Fibroblast of pulmonary artery (primary cell): ENCODE measurements around the gene FN3K.

Source experiments
- DNase-seq: peaks from one replicate; pipeline ENCODE4 v3.0.0-alpha.2; 2010; ENCODE audit warnings: low read depth
- H3K4me3 ChIP-seq: replicated peaks from 2 replicates; pipeline ENCODE4 v1.5.1; 2011; ENCODE audit warnings: low read depth, mild to moderate bottlenecking, control low read depth, low read length, moderate library complexity
- TF ChIP-seq, protein P1 (sequence below): IDR thresholded peaks from 2 replicates; pipeline ENCODE4 v1.5.1; 2011; ENCODE audit warnings: mild to moderate bottlenecking, control low read depth, low read length, inconsistent platforms; ENCODE audit errors: missing control alignments

Gene FN3K

DNA sequence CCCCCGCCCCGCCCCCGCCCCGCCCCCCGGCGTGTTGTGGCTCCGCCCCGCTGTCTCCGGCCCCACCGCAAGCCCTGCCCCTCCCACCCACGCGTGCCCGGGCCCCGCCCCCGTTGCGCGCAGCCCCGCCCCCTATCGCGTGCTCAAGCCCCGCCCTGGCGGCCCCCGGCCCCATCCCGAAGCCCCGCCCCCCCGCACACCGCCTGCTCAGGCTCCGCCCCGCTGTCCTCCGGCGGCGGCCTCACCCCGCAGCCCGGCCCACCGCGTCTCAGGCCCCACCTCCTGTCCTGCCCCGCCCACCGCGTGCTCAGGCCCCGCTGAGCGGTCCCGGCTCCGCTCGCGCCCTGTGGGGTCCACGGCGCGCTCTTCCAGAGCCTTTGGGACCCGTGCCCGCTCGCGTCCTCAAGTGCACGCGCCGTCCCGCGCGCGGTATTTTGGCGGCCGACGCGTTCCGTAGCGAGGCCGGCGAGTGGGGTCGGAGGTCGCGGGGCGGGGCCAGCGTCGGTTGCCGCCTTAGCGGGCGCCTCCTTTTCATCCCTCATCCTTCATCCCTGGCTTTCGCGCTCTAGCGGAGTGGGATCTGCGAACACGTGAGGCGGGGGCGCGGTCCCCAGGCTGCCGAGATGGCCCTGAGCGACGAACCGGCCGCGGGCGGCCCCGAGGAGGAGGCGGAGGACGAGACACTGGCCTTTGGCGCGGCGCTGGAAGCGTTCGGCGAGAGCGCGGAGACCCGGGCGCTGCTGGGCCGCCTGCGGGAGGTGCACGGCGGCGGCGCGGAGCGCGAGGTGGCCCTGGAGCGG, 16.4 kb downstream of the FN3K start, which contains the start of gene TBCD:
TSS of gene TBCD (plus strand) at position 495 of the 800 bp plus-strand sequence. CDS start at position 624, 129 bp downstream.
- H3K4me3 ChIP-seq = peak within 1 kb of the TSS; percentile 74
- TF ChIP-seq, protein P1, sequence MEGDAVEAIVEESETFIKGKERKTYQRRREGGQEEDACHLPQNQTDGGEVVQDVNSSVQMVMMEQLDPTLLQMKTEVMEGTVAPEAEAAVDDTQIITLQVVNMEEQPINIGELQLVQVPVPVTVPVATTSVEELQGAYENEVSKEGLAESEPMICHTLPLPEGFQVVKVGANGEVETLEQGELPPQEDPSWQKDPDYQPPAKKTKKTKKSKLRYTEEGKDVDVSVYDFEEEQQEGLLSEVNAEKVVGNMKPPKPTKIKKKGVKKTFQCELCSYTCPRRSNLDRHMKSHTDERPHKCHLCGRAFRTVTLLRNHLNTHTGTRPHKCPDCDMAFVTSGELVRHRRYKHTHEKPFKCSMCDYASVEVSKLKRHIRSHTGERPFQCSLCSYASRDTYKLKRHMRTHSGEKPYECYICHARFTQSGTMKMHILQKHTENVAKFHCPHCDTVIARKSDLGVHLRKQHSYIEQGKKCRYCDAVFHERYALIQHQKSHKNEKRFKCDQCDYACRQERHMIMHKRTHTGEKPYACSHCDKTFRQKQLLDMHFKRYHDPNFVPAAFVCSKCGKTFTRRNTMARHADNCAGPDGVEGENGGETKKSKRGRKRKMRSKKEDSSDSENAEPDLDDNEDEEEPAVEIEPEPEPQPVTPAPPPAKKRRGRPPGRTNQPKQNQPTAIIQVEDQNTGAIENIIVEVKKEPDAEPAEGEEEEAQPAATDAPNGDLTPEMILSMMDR = no peak
- peak; percentile 92 for DNase-seq

DNA sequence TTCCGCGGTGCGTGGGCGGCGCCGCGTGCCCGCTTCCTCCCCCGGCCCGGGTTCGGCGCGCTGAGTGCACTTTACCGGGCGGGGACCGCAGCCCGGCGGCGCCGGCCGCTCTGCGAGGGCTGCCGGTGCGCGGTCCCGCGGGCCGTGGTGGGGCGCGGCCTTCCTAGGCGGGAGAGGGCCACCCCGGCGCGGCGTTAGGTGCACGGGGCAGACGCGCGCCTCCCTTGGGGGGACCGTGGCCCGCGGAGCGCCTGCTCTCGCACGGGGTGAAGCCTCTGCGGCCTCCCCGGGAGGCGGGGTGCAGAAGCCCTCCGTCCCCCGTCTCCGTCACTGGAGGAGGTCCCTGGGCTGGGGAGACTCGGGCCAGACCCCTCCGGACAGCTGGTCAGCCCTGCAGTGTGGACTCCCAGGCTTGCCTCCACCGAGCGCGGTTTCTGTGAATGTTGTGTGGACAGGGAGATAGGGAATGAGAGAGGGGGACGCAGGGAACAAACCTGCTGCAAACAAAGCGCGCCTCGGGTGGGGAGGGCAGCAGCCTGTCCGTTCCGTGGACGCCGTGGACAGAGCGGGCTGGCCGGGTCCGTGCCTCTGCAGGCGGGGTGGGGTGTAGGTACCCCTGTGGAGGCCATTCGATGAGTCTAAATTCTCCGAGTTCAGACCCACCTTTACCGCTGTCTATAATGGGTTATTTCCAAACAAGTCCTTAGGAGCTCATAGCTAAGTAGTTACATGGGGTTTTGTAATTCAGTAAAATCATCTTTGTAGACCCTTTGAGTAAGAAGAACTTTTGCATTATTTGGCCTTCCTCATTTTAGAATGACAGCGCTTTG, 17.2 kb downstream of the FN3K start:
- H3K4me3 ChIP-seq = peak overlapping the region; percentile 74
- no peak for DNase-seq
- TF ChIP-seq, protein P1 = no peak

DNA sequence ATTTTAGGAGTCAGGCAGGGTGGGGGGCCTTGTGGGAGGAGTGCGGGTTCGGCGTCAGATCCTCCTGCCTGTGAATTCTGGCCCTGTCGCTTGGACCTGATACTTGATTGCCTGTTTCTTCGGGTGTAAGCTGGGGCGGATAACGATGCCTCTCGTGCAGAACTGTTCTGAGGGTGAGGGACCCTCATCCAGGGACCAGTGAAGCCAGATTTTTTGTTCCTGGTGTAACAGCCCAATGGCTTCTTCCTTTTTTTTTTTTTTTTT, 17.7 kb downstream of the FN3K start:
- DNase-seq = no peak
- H3K4me3 ChIP-seq = peak overlapping the region; percentile 74
- TF ChIP-seq, protein P1 = no peak

DNA sequence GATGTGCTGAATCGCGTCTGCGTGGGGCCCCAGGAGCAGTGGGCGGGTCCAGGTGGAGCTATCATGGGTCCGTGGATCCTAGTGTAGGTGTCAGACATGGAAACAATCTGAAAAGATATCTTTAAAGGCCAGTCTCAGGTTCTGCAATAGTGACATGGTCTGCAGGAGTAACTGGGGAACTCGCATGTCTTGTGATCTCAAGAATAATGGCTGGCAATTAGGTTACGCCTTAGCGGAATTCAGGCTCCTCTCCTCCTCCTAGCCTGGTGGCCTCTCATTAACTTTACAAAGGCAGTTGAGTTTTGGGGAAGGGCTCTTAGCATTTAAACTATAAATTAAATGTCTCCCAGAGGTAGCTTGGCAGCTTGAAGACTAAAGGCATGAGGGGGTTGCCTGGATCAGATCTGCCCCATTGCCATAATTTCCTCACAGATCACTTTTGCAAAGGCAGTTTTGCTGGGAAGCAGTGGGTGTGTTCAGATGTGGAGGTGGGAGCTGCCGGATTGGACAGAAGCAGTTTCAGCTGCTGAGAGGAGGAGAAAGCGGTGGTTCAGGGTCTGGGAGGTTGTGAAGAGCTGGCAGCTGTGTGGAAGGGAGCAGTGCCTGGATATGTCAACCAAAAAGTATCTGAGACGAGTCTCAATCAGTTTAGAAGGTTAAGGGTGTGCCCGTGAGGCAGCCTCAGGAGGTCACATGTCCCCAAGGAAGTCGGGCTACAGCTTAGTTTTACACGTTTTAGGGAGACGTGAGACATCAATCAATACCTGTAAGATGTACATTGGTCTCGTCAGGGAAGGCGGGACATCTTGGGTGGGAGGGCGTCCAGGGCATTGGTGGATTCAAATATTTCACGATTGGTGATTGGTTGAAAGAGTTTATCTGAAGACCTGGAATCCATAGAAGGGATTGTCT, 19.1 kb downstream of the FN3K start:
- H3K4me3 ChIP-seq = no peak overlapping the region
- TF ChIP-seq, protein P1 = no peak
- no peak for DNase-seq

DNA sequence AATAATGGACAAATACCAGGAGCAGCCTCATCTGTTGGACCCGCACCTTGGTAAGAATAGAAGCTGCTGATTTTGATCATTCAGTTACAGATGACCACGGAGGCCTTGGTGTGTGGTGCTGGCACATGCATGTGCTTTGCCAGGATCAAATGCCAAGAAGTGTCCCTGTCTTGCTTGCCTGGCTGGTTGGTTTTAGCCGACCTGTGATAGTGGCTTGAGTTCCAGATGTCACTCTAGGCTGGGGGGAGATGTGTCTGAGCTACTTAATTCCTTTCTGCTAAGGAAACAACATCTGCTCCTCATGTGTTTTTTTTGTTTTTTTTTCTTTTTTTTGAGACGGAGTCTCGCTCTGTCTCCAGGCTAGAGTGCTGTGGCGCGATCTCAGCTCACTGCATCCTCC, 20.8 kb downstream of the FN3K start:
- TF ChIP-seq, protein P1 = no peak
- no peak for DNase-seq
- H3K4me3 ChIP-seq = no peak overlapping the region

DNA sequence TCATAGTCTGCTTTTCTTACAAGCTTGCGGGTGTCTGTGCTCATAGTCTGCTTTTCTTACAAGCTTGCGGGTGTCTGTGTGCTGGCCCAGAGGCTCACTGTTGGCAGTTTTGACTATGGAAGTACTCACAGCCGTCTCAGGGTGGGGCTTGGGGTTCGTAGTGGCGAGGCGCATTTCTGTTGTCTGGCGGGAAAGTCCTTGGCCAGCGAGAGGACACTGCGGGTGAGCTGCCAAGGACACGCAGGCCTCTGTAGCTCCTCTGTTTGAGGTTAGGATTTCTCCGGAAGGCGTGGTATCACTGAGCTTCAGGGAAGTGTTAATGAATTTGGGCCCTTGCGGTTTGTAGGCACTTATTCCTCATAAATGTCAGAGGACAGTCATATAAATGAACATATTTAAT, 30.0 kb downstream of the FN3K start:
- TF ChIP-seq, protein P1 = no peak
- DNase-seq = no peak

More for the DNA sequence above, 30.0 kb downstream of the FN3K start:
- H3K4me3 ChIP-seq = no peak overlapping the region
